HFFc6 (cell line): Measurements from ENCODE around the gene NR3C2. TPM values are rescaled to one million over a fixed set of nuclear protein-coding genes. Genes with fewer than 3 reads are reported as not detected.

Source experiments
- DNase-seq: peaks from one replicate; pipeline ENCODE4 v3.0.0-alpha.2; 2018
- H3K27ac Mint-ChIP-seq: 2 replicates; pipeline ENCODE4 v1.8.0; 2020; ENCODE audit warnings: mild to moderate bottlenecking, mixed read lengths
- H3K27me3 Mint-ChIP-seq: 2 replicates; pipeline ENCODE4 v1.8.0; 2021; ENCODE audit warnings: mild to moderate bottlenecking, moderate library complexity, mixed read lengths; ENCODE audit not compliant: insufficient read depth
- H3K36me3 Mint-ChIP-seq: 2 replicates; pipeline ENCODE4 v1.8.0; 2021; ENCODE audit warnings: low read depth, mixed read lengths
- H3K4me1 Mint-ChIP-seq: 2 replicates; pipeline ENCODE4 v1.8.0; 2020; ENCODE audit warnings: low read depth, mixed read lengths
- H3K4me3 Mint-ChIP-seq: 2 replicates; pipeline ENCODE4 v1.8.0; 2020; ENCODE audit warnings: mild to moderate bottlenecking, moderate library complexity, mixed read lengths
- H3K9me3 Mint-ChIP-seq: 2 replicates; pipeline ENCODE4 v1.8.0; 2020; ENCODE audit warnings: mild to moderate bottlenecking, mixed read lengths
- CTCF ChIP-seq: fragments of 200-600 bp; sonication (generic); IDR thresholded peaks from 2 replicates; pipeline ENCODE4 v1.5.0; 2021; ENCODE audit warnings: antibody characterized with exemption, mild to moderate bottlenecking
- total RNA-seq, 6 experiments: library from RNA; stranded (reverse); fragmentation: NEBNext Ultra II Directional; extraction: Animal tissue kit (Norgen Biotek cat#: 25700); gene quantifications; 2 replicates in 1 of 6; 3 replicates in 5 of 6; pipeline ENCODE4 v1.2.3, GENCODE V29; 2021

NR3C2 gene
- total RNA-seq, 6 experiments from 2014 or later, result 0.07 to 0.26 (median 0.11) TPM

GRCh38 chr4:148225639-148226038 is 216.6 kb downstream of the NR3C2 start:
- Mint-ChIP-seq H3K27me3 (no peaks in the 10 kb centered on the region), H3K4me3 (no peak overlapping the region), H3K36me3 (no peaks in the 10 kb centered on the region), H3K27ac (no peak overlapping the region), H3K9me3 (no peaks in the 10 kb centered on the region), H3K4me1 (no peaks in the 10 kb centered on the region)
- TF ChIP-seq CTCF, result no peak
- no peak for DNase-seq

GRCh38 chr4:148224476-148224875 is 217.7 kb downstream of the NR3C2 start:
- H3K27me3 Mint-ChIP-seq, result no peaks in the 10 kb centered on the region
- no peaks in the 10 kb centered on the region for H3K4me1 Mint-ChIP-seq
- no peaks in the 10 kb centered on the region for H3K9me3 Mint-ChIP-seq
- DNase-seq, result no peak
- H3K27ac Mint-ChIP-seq, result no peak overlapping the region
- no peaks in the 10 kb centered on the region for H3K36me3 Mint-ChIP-seq
- H3K4me3 Mint-ChIP-seq, result no peak overlapping the region
- no peak for TF ChIP-seq CTCF

GRCh38 chr4:148222991-148223660 is 219.1 kb downstream of the NR3C2 start:
- no peak for DNase-seq
- Mint-ChIP-seq H3K27me3 (no peaks in the 10 kb centered on the region), H3K36me3 (no peaks in the 10 kb centered on the region), H3K4me1 (no peaks in the 10 kb centered on the region), H3K27ac (no peak overlapping the region), H3K4me3 (no peak overlapping the region), H3K9me3 (no peaks in the 10 kb centered on the region)
- no peak for TF ChIP-seq CTCF

GRCh38 chr4:148216866-148217814 is 225.1 kb downstream of the NR3C2 start:
- H3K36me3 Mint-ChIP-seq, result no peaks in the 10 kb centered on the region
- H3K27me3 Mint-ChIP-seq, result no peaks in the 10 kb centered on the region; the same call in 1 of the 2 replicates
- no peaks in the 10 kb centered on the region for H3K9me3 Mint-ChIP-seq
- peak overlapping the region; percentile 27; the same call in 1 of the 2 replicates for H3K4me3 Mint-ChIP-seq
- no peaks in the 10 kb centered on the region for H3K4me1 Mint-ChIP-seq
- TF ChIP-seq CTCF, result no peak
- DNase-seq, result no peak
- no peak overlapping the region for H3K27ac Mint-ChIP-seq

- no peak overlapping the region for H3K27ac Mint-ChIP-seq
- no peak for DNase-seq
- H3K4me3 Mint-ChIP-seq, result peak overlapping the region; percentile 27; the same call in 1 of the 2 replicates
- no peaks in the 10 kb centered on the region for H3K4me1 Mint-ChIP-seq
- H3K36me3 Mint-ChIP-seq, result no peaks in the 10 kb centered on the region
- no peaks in the 10 kb centered on the region; the same call in 1 of the 2 replicates for H3K27me3 Mint-ChIP-seq
- no peak for TF ChIP-seq CTCF
- no peaks in the 10 kb centered on the region for H3K9me3 Mint-ChIP-seq
Measured at GRCh38 chr4:148216321-148216720, 225.9 kb downstream of the NR3C2 start.
